GM13977 (cell line): ENCODE measurements around the gene PDXK.

Experiments
- DNase-seq: peaks from one replicate; pipeline ENCODE4 v3.0.0; 2012; ENCODE audit warnings: low spot score
- CTCF ChIP-seq: IDR thresholded peaks from 2 replicates; pipeline ENCODE4 v1.5.1; 2012; ENCODE audit warnings: mild to moderate bottlenecking, control low read depth; ENCODE audit not compliant: insufficient read depth; ENCODE audit errors: extremely low read depth, missing control alignments
- in situ Hi-C: fragments of 300-500 bp; cut with MboI; formaldehyde crosslinking; loops from one replicate; pipeline ENCODE4 v1.12.0; 2022; ENCODE audit warnings: low sequenced_read_pairs, low pct_unique_long_range_greater_than_20kb, mixed read lengths, inconsistent platforms; ENCODE audit not compliant: unreplicated experiment

Gene PDXK

GRCh38 chr21:43684424-43684823, 34.5 kb upstream of the PDXK start:
- in situ Hi-C loops = no loop called here
- no peak for DNase-seq
- no peak for TF ChIP-seq CTCF

GRCh38 chr21:43686811-43687565, 31.9 kb upstream of the PDXK start:
- in situ Hi-C loops = no loop called here
- no peak for TF ChIP-seq CTCF
- DNase-seq = no peak

- in situ Hi-C loops = no loop called here
- DNase-seq = no peak
- TF ChIP-seq CTCF = no peak
These were observed 31.1 kb upstream of the PDXK start for GRCh38 chr21:43687566-43688399.

- TF ChIP-seq CTCF = no peak
- no peak for DNase-seq
- in situ Hi-C loops = no loop called here
These were observed 30.0 kb upstream of the PDXK start for GRCh38 chr21:43688906-43689305.

GRCh38 chr21:43689556-43690337, 29.2 kb upstream of the PDXK start:
- in situ Hi-C loops = no loop called here
- no peak for DNase-seq
- no peak for TF ChIP-seq CTCF

GRCh38 chr21:43690346-43690745, 28.6 kb upstream of the PDXK start:
- TF ChIP-seq CTCF = no peak
- no peak for DNase-seq
- in situ Hi-C loops = no loop called here
